ENCODE results near the gene PKNOX2. TPM values are rescaled to one million over a fixed set of nuclear protein-coding genes. Genes with fewer than 3 reads are reported as not detected.

Gene PKNOX2
- total RNA-seq, 1 donor from 2014 or later: 8.7 TPM

DNA sequence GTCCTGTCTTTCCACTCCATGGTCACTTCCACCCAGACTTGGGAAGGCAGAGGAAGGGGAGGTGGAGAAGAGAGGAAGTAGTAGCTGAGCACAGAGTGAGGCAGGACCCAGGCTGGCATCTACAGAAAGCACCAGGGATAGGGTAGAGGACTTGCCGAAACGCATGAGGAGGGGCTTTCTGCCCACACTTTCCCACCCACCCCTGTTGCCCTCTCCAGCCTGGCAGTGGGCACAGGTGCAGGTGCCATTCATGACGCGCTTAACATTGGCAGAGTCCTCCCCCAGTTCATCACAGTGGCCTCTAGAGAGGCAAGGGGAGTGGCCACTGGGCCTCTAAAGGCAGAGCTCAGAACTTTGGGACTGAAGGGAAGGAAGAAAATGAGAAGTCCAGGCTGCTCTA lies 249.6 kb downstream of the PKNOX2 start:
- no peaks in the 10 kb centered on the region for H3K36me3 Mint-ChIP-seq (ENCODE audit: unreplicated experiment)
- TF ChIP-seq CTCF (IDR thresholded peaks at IDR 0.05; ENCODE audit: partially characterized antibody, unreplicated experiment): no peak
- H3K4me3 Mint-ChIP-seq (ENCODE audit: unreplicated experiment): no peak overlapping the region
- no peak overlapping the region for H3K27ac Mint-ChIP-seq (ENCODE audit: unreplicated experiment)
- H3K27me3 Mint-ChIP-seq (ENCODE audit: unreplicated experiment): no peaks in the 10 kb centered on the region
- no peak for DNase-seq
- H3K9me3 Mint-ChIP-seq (ENCODE audit: unreplicated experiment): no peaks in the 10 kb centered on the region
- peaks cover 7% of the 10 kb centered on the region for H3K4me1 Mint-ChIP-seq (ENCODE audit: low read depth, unreplicated experiment)

GRCh38 chr11:125416981-125417935 lies 252.7 kb downstream of the PKNOX2 start:
- H3K27ac Mint-ChIP-seq (ENCODE audit: unreplicated experiment): no peak overlapping the region
- peaks cover 2% of the 10 kb centered on the region for H3K4me1 Mint-ChIP-seq (ENCODE audit: low read depth, unreplicated experiment)
- H3K36me3 Mint-ChIP-seq (ENCODE audit: unreplicated experiment): no peaks in the 10 kb centered on the region
- H3K27me3 Mint-ChIP-seq (ENCODE audit: unreplicated experiment): no peaks in the 10 kb centered on the region
- no peak for DNase-seq
- no peak overlapping the region for H3K4me3 Mint-ChIP-seq (ENCODE audit: unreplicated experiment)
- TF ChIP-seq CTCF (IDR thresholded peaks at IDR 0.05; ENCODE audit: partially characterized antibody, unreplicated experiment): no peak
- H3K9me3 Mint-ChIP-seq (ENCODE audit: unreplicated experiment): no peaks in the 10 kb centered on the region

GRCh38 chr11:125418396-125418795 lies 253.8 kb downstream of the PKNOX2 start:
- peaks cover 5% of the 10 kb centered on the region for H3K4me1 Mint-ChIP-seq (ENCODE audit: low read depth, unreplicated experiment)
- TF ChIP-seq CTCF (IDR thresholded peaks at IDR 0.05; ENCODE audit: partially characterized antibody, unreplicated experiment): no peak
- H3K9me3 Mint-ChIP-seq (ENCODE audit: unreplicated experiment): no peaks in the 10 kb centered on the region
- no peaks in the 10 kb centered on the region for H3K36me3 Mint-ChIP-seq (ENCODE audit: unreplicated experiment)
- H3K27me3 Mint-ChIP-seq (ENCODE audit: unreplicated experiment): no peaks in the 10 kb centered on the region
- no peak overlapping the region for H3K27ac Mint-ChIP-seq (ENCODE audit: unreplicated experiment)
- DNase-seq: no peak
- H3K4me3 Mint-ChIP-seq (ENCODE audit: unreplicated experiment): no peak overlapping the region

GRCh38 chr11:125422681-125423080 lies 258.1 kb downstream of the PKNOX2 start:
- TF ChIP-seq CTCF (IDR thresholded peaks at IDR 0.05; ENCODE audit: partially characterized antibody, unreplicated experiment): no peak
- no peak overlapping the region for H3K27ac Mint-ChIP-seq (ENCODE audit: unreplicated experiment)
- no peak for DNase-seq
- peaks cover 2% of the 10 kb centered on the region for H3K9me3 Mint-ChIP-seq (ENCODE audit: unreplicated experiment)
- H3K4me3 Mint-ChIP-seq (ENCODE audit: unreplicated experiment): no peak overlapping the region
- peaks cover 6% of the 10 kb centered on the region for H3K4me1 Mint-ChIP-seq (ENCODE audit: low read depth, unreplicated experiment)
- no peaks in the 10 kb centered on the region for H3K36me3 Mint-ChIP-seq (ENCODE audit: unreplicated experiment)
- H3K27me3 Mint-ChIP-seq (ENCODE audit: unreplicated experiment): peaks cover 3% of the 10 kb centered on the region

DNA sequence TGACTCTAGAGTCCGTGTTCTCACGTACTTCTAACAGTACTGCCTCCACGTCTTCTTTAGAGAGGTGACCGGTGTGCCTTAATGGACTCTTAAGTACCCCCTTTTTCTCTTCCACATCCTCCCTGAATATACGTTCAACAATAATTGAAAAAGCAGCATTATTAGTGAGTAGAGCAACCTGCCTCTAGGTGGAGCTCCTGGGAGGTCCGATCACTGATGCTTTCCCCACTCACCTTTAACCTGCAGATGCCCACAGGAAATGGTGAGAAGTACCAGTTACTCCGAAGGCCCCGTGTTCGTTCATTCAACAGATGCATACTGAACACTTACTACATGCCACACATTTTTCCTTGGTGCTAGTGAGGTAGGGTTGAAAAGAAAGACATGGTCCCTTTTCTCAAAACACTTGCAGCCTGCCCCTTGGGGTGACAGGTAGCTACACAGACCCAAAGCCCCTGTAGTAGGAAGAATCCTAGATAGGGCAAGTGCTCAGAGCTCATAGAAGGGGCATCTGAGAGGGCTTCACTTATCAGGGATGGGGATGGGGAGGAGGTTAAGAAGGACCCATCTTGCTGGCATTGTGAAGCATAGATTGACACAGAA lies 258.8 kb downstream of the PKNOX2 start:
- no peaks in the 10 kb centered on the region for H3K36me3 Mint-ChIP-seq (ENCODE audit: unreplicated experiment)

More for the DNA sequence above, 258.8 kb downstream of the PKNOX2 start:
- H3K27me3 Mint-ChIP-seq (ENCODE audit: unreplicated experiment): peaks cover 3% of the 10 kb centered on the region
- no peak for DNase-seq
- peaks cover 6% of the 10 kb centered on the region for H3K4me1 Mint-ChIP-seq (ENCODE audit: low read depth, unreplicated experiment)
- no peak overlapping the region for H3K4me3 Mint-ChIP-seq (ENCODE audit: unreplicated experiment)
- no peak overlapping the region for H3K27ac Mint-ChIP-seq (ENCODE audit: unreplicated experiment)
- TF ChIP-seq CTCF (IDR thresholded peaks at IDR 0.05; ENCODE audit: partially characterized antibody, unreplicated experiment): peak; percentile 18
- peaks cover 2% of the 10 kb centered on the region for H3K9me3 Mint-ChIP-seq (ENCODE audit: unreplicated experiment)

All from glutamatergic neuron (in vitro differentiated cells).